ENCODE results near the gene CLIC4.

Gene CLIC4

GRCh38 chr1:24764848-24765247 is 19.6 kb downstream of the CLIC4 start:
- no peaks in the 10 kb centered on the region for H3K9me3 ChIP-seq (ENCODE audit: insufficient read depth, low read depth, low read length)
- peaks cover 54% of the 10 kb centered on the region for H3K4me1 ChIP-seq (ENCODE audit: insufficient read depth, low read length, poor library complexity, severe bottlenecking)
- H3K9ac ChIP-seq (ENCODE audit: low read depth, low read length, poor library complexity, severe bottlenecking): no peak overlapping the region
- H3K4me2 ChIP-seq (ENCODE audit: low read depth, low read length, poor library complexity, severe bottlenecking): peak overlapping the region; percentile 54
- TF ChIP-seq EZH2phosphoT487 (IDR thresholded peaks at IDR 0.05; ENCODE audit: borderline replicate concordance): no peak
- no peak for TF ChIP-seq CTCF (conservative IDR thresholded peaks at IDR 0.05; ENCODE audit: low read length)
- no peaks in the 10 kb centered on the region for H3K9me2 ChIP-seq (replicated peaks; ENCODE audit: low read depth, low read length)
- no peak overlapping the region for H2AFZ ChIP-seq (ENCODE audit: low read length)
- peaks cover under 1% of the 10 kb centered on the region; the same call in 1 of the 2 replicates for H3K36me3 ChIP-seq (ENCODE audit: insufficient read depth, low read length)
- peaks cover 24% of the 10 kb centered on the region for H4K20me1 ChIP-seq (ENCODE audit: insufficient read depth, low read length, poor library complexity, severe bottlenecking)
- H3F3A ChIP-seq (ENCODE audit: low read depth): peaks cover 6% of the 10 kb centered on the region; the same call in 1 of the 2 replicates
- H3K27me3 ChIP-seq (ENCODE audit: insufficient read depth, low read length, poor library complexity, severe bottlenecking): no peaks in the 10 kb centered on the region
- H3K4me3 ChIP-seq (ENCODE audit: low read length, poor library complexity, severe bottlenecking): no peak overlapping the region
- peaks cover 98% of the 10 kb centered on the region for H3K79me2 ChIP-seq (ENCODE audit: insufficient read depth, low read length)

GRCh38 chr1:24765308-24765988 is 20.2 kb downstream of the CLIC4 start:
- Histone ChIP-seq H3K36me3 (ENCODE audit: insufficient read depth, low read length) (no peaks in the 10 kb centered on the region), H3K9me3 (ENCODE audit: insufficient read depth, low read depth, low read length) (no peaks in the 10 kb centered on the region), H3K79me2 (ENCODE audit: insufficient read depth, low read length) (peaks cover 98% of the 10 kb centered on the region), H3K4me2 (ENCODE audit: low read depth, low read length, poor library complexity, severe bottlenecking) (peak overlapping the region; percentile 54), H3K27me3 (ENCODE audit: insufficient read depth, low read length, poor library complexity, severe bottlenecking) (no peaks in the 10 kb centered on the region), H3K9me2 (replicated peaks; ENCODE audit: low read depth, low read length) (no peaks in the 10 kb centered on the region), H2AFZ (ENCODE audit: low read length) (no peak overlapping the region), H3F3A (ENCODE audit: low read depth) (peaks cover 6% of the 10 kb centered on the region; the same call in 1 of the 2 replicates), H3K4me1 (ENCODE audit: insufficient read depth, low read length, poor library complexity, severe bottlenecking) (peaks cover 60% of the 10 kb centered on the region), H3K4me3 (ENCODE audit: low read length, poor library complexity, severe bottlenecking) (no peak overlapping the region), H3K9ac (ENCODE audit: low read depth, low read length, poor library complexity, severe bottlenecking) (no peak overlapping the region), H4K20me1 (ENCODE audit: insufficient read depth, low read length, poor library complexity, severe bottlenecking) (peaks cover 19% of the 10 kb centered on the region)
- TF ChIP-seq CTCF (conservative IDR thresholded peaks at IDR 0.05; ENCODE audit: low read length) (no peak), EZH2phosphoT487 (IDR thresholded peaks at IDR 0.05; ENCODE audit: borderline replicate concordance) (no peak)

- no peaks in the 10 kb centered on the region for H3K9me3 ChIP-seq (ENCODE audit: insufficient read depth, low read depth, low read length)
- TF ChIP-seq CTCF (conservative IDR thresholded peaks at IDR 0.05; ENCODE audit: low read length) (no peak), EZH2phosphoT487 (IDR thresholded peaks at IDR 0.05; ENCODE audit: borderline replicate concordance) (no peak)
- no peaks in the 10 kb centered on the region for H3K9me2 ChIP-seq (replicated peaks; ENCODE audit: low read depth, low read length)
- H3K4me2 ChIP-seq (ENCODE audit: low read depth, low read length, poor library complexity, severe bottlenecking): peak overlapping the region; percentile 4
- no peaks in the 10 kb centered on the region; the same call in 1 of the 2 replicates for H3K36me3 ChIP-seq (ENCODE audit: insufficient read depth, low read length)
- H3F3A ChIP-seq (ENCODE audit: low read depth): peaks cover 9% of the 10 kb centered on the region; the same call in 1 of the 2 replicates
- no peak overlapping the region for H3K4me3 ChIP-seq (ENCODE audit: low read length, poor library complexity, severe bottlenecking)
- H4K20me1 ChIP-seq (ENCODE audit: insufficient read depth, low read length, poor library complexity, severe bottlenecking): peaks cover 3% of the 10 kb centered on the region
- H3K9ac ChIP-seq (ENCODE audit: low read depth, low read length, poor library complexity, severe bottlenecking): peak overlapping the region; percentile 1
- H3K79me2 ChIP-seq (ENCODE audit: insufficient read depth, low read length): peaks cover 98% of the 10 kb centered on the region
- H2AFZ ChIP-seq (ENCODE audit: low read length): no peak overlapping the region
- H3K4me1 ChIP-seq (ENCODE audit: insufficient read depth, low read length, poor library complexity, severe bottlenecking): peaks cover 72% of the 10 kb centered on the region
- no peaks in the 10 kb centered on the region for H3K27me3 ChIP-seq (ENCODE audit: insufficient read depth, low read length, poor library complexity, severe bottlenecking)
These were observed 22.1 kb downstream of the CLIC4 start for GRCh38 chr1:24767351-24767750.
